Right lobe of liver (tissue), 6 donors: ENCODE results near the gene PPP6R3. TPM values are rescaled to one million over a fixed set of nuclear protein-coding genes. Genes with fewer than 3 reads are reported as not detected.

ENCODE experiments used
- ATAC-seq, 4 donors: fragments of 200-7000 bp; cut with Tn5 transposase; one replicate each; pipeline ENCODE4 v1.9.1; 2020; ENCODE audit warnings: mild to moderate bottlenecking in 4 of 4, moderate library complexity in 4 of 4
- DNase-seq, 3 donors: peaks; one replicate each; pipeline ENCODE4 v3.0.0-alpha.2; 2020
- H3K27ac ChIP-seq, 3 donors: fragments of 200-600 bp; one replicate each; pipeline ENCODE4 v1.8.0; 2022
- H3K27me3 ChIP-seq, 2 donors: fragments of 200-600 bp; one replicate each; pipeline ENCODE4 v1.8.0; 2022
- H3K36me3 ChIP-seq, 4 donors: fragments of 200-600 bp; sonication (generic) in 1 of 4; one replicate each; pipeline versions ENCODE4 v1.5.1 to v1.8.0; 2017 to 2022; ENCODE audit warnings: control low read depth in 1 of 4
- H3K4me1 ChIP-seq, 4 donors: fragments of 200-600 bp; sonication (generic) in 1 of 4; one replicate each; pipeline versions ENCODE4 v1.5.1 to v1.8.0; 2017 to 2022; ENCODE audit warnings: control low read depth in 1 of 4
- H3K4me3 ChIP-seq, 3 donors: fragments of 200-600 bp; one replicate each; pipeline ENCODE4 v1.8.0; 2022
- H3K9me3 ChIP-seq, 4 donors: fragments of 200-600 bp; sonication (generic) in 1 of 4; one replicate each; pipeline versions ENCODE4 v1.5.1 to v1.8.0; 2017 to 2022; ENCODE audit warnings: control low read depth in 1 of 4
- CTCF ChIP-seq, 4 donors: fragments of 200-600 bp in 3 of 4; fragments of 450-650 bp in 1 of 4; IDR thresholded peaks; one replicate each; pipeline versions ENCODE4 v1.5.1 to v1.8.0; 2016 to 2022; ENCODE audit warnings: antibody characterized with exemption in 4 of 4, mild to moderate bottlenecking in 2 of 4
- POLR2A ChIP-seq: fragments of 450-650 bp; IDR thresholded peaks from one replicate; pipeline ENCODE4 v1.6.1; 2017; ENCODE audit warnings: antibody characterized with exemption, mild to moderate bottlenecking
- WGBS: methylation state at CpG from one replicate; pipeline ENCODE4 v1.1.6; 2018; ENCODE audit warnings: low coverage, low lambda C conversion rate; ENCODE audit not compliant: insufficient coverage; ENCODE audit errors: missing lambda C conversion rate; 5-methylcytosine and 5-hydroxymethylcytosine counted together
- intact Hi-C, 2 donors: fragments of 100-400 bp; cut with DNase I; formaldehyde crosslinking; loops; one replicate each; pipeline versions ENCODE4 v1.11.2 to v1.14.1; 2022
- total RNA-seq, 6 experiments: library from RNA; depleted of rRNA in 2 of 6; stranded (reverse); fragments of >200 nt in 2 of 6; fragmentation: NEBNext Ultra II Directional in 3 of 6; extraction: Animal tissue kit (Norgen Biotek cat#: 25700) in 3 of 6; gene quantifications; one replicate each; pipeline versions ENCODE4 v1.1.0 to v1.2.4, GENCODE V29; 2016 to 2023
- donor health status: DM: no; HTN: yes; CAD: no.
- donor health status: DM: no; HTN: no; CAD: no.
- donor health status: DM: no; HTN: no; CAD: no.
- donor health status: DM: no; HTN: yes; CAD: no.
- donor health status: DM: no; HTN: yes; CAD: no.

Gene PPP6R3
- total RNA-seq, 6 experiments from 2014 or later = 35.8 to 48.3 (median 39.2) TPM

GRCh38 chr11:68542617-68543016 is 82.1 kb downstream of the PPP6R3 start:
- H3K36me3 ChIP-seq = peaks cover 0 to 24% (median 6%) of the 10 kb centered on the region in 4 donors
- no peak overlapping the region for H3K27ac ChIP-seq
- H3K27me3 ChIP-seq = no peaks in the 10 kb centered on the region
- DNase-seq = no peak
- H3K4me3 ChIP-seq = no peak overlapping the region
- H3K9me3 ChIP-seq = no peaks in the 10 kb centered on the region
- TF ChIP-seq POLR2A (no peak), CTCF (IDR thresholded peaks at IDR 0.05) (no peak)
- no peaks in the 10 kb centered on the region for H3K4me1 ChIP-seq
- peak in 1 of 4 donors; percentile 64 for ATAC-seq
- intact Hi-C loops = no loop called here
- 77% methylated on average over 1 of the region's 5 CpGs for WGBS

GRCh38 chr11:68543594-68543993 is 83.0 kb downstream of the PPP6R3 start:
- no peak overlapping the region for H3K4me3 ChIP-seq
- 90% methylated on average over 6 of the region's 8 CpGs for WGBS
- peaks cover 0 to 27% (median 4%) of the 10 kb centered on the region in 4 donors for H3K36me3 ChIP-seq
- no peaks in the 10 kb centered on the region for H3K4me1 ChIP-seq
- intact Hi-C loops = no loop called here
- ATAC-seq = no peak
- H3K9me3 ChIP-seq = no peaks in the 10 kb centered on the region
- no peak for TF ChIP-seq CTCF (IDR thresholded peaks at IDR 0.05)
- no peak for TF ChIP-seq POLR2A
- DNase-seq = no peak
- no peaks in the 10 kb centered on the region for H3K27me3 ChIP-seq
- H3K27ac ChIP-seq = no peak overlapping the region

- no peaks in the 10 kb centered on the region for H3K27me3 ChIP-seq
- no peak for ATAC-seq
- intact Hi-C loops = no loop called here
- peaks cover 0 to 16% (median 3%) of the 10 kb centered on the region in 4 donors for H3K36me3 ChIP-seq
- no peaks in the 10 kb centered on the region for H3K4me1 ChIP-seq
- no peak for DNase-seq
- no peak for TF ChIP-seq POLR2A
- TF ChIP-seq CTCF (IDR thresholded peaks at IDR 0.05) = no peak
- H3K27ac ChIP-seq = no peak overlapping the region
- no peaks in the 10 kb centered on the region for H3K9me3 ChIP-seq
- no peak overlapping the region for H3K4me3 ChIP-seq
Measured at GRCh38 chr11:68545347-68545746, 84.8 kb downstream of the PPP6R3 start.

GRCh38 chr11:68545796-68546195 is 85.2 kb downstream of the PPP6R3 start:
- H3K27me3 ChIP-seq = no peaks in the 10 kb centered on the region
- TF ChIP-seq POLR2A (no peak), CTCF (IDR thresholded peaks at IDR 0.05) (no peak)
- H3K9me3 ChIP-seq = no peaks in the 10 kb centered on the region
- WGBS = 71% methylated on average over 1 of the region's 1 CpG
- no peak overlapping the region for H3K27ac ChIP-seq
- H3K4me1 ChIP-seq = no peaks in the 10 kb centered on the region
- no peak overlapping the region for H3K4me3 ChIP-seq
- no peak for DNase-seq
- intact Hi-C loops = no loop called here
- peaks cover 0 to 16% (median 3%) of the 10 kb centered on the region in 4 donors for H3K36me3 ChIP-seq
- no peak for ATAC-seq

GRCh38 chr11:68546555-68546954 is 86.0 kb downstream of the PPP6R3 start:
- no peak overlapping the region for H3K27ac ChIP-seq
- H3K4me1 ChIP-seq = peaks cover 0 to 3% (median 0%) of the 10 kb centered on the region in 4 donors
- no peaks in the 10 kb centered on the region for H3K27me3 ChIP-seq
- intact Hi-C loops = no loop called here
- DNase-seq = peak in 1 of 3 donors; percentile 37
- TF ChIP-seq POLR2A = no peak
- no peak for TF ChIP-seq CTCF (IDR thresholded peaks at IDR 0.05)
- no peak overlapping the region for H3K4me3 ChIP-seq
- ATAC-seq = peak; percentile 35 to 60 (median 40)
- no peaks in the 10 kb centered on the region for H3K9me3 ChIP-seq
- 100% methylated on average over 2 of the region's 4 CpGs for WGBS
- H3K36me3 ChIP-seq = peaks cover 0 to 16% (median 3%) of the 10 kb centered on the region in 4 donors
